AG09319 (cell line): ENCODE measurements around the gene MDH1.

ENCODE experiments used
- DNase-seq: peaks from one replicate; pipeline ENCODE4 v3.0.0-alpha.2; 2010; ENCODE audit warnings: low read depth; ENCODE audit errors: extremely low read depth
- TF ChIP-seq, protein P1 (sequence below): IDR thresholded peaks from 2 replicates; pipeline ENCODE4 v1.5.1; 2011; ENCODE audit warnings: low read depth, mild to moderate bottlenecking, inconsistent platforms, low read length, moderate library complexity

Gene MDH1

DNA sequence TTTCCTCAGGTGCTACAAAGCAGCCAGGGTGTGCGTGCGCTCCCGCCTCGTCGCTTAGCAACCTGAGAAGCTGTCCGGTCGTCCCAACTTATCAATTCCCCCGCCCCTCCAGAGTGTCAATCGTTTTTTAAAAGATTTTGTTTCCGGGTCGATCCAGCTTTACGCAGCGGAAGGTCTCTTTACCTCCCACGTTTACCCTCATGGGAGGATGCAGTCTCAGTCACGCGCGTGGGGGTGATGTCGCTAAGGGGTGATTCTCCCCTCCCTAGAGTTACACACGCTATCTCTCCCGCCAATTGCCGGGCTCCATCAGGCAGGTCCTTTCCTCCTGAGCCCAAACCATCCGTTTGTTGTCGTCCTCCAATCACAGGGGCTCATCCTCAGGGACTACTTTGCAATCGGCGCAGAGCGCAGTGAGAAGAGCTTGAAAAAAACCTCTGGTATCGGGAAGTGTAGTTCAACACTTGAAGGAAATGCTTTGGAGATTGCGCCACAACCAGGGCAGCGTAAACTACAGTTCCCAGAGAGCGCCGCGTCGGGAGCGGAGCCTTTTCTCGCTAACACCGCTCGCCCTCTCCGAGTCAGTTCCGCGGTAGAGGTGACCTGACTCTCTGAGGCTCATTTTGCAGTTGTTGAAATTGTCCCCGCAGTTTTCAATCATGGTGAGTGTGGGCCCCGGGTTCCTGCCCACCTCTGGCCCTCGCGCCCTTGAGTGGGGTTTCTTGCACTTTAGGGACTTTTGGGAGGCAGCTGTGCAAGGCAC, at the start of gene MDH1, which contains the start of gene WDPCP:
MDH1 (plus strand) TSS at position 579 of the 763 bp plus-strand sequence; CDS start at position 660, 81 bp downstream.
WDPCP (minus strand) TSS at position 93 of the 763 bp plus-strand sequence. CDS start 206 bp downstream, outside the sequence.
- DNase-seq = peak; percentile 99
- TF ChIP-seq, protein P1, sequence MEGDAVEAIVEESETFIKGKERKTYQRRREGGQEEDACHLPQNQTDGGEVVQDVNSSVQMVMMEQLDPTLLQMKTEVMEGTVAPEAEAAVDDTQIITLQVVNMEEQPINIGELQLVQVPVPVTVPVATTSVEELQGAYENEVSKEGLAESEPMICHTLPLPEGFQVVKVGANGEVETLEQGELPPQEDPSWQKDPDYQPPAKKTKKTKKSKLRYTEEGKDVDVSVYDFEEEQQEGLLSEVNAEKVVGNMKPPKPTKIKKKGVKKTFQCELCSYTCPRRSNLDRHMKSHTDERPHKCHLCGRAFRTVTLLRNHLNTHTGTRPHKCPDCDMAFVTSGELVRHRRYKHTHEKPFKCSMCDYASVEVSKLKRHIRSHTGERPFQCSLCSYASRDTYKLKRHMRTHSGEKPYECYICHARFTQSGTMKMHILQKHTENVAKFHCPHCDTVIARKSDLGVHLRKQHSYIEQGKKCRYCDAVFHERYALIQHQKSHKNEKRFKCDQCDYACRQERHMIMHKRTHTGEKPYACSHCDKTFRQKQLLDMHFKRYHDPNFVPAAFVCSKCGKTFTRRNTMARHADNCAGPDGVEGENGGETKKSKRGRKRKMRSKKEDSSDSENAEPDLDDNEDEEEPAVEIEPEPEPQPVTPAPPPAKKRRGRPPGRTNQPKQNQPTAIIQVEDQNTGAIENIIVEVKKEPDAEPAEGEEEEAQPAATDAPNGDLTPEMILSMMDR = no peak

DNA sequence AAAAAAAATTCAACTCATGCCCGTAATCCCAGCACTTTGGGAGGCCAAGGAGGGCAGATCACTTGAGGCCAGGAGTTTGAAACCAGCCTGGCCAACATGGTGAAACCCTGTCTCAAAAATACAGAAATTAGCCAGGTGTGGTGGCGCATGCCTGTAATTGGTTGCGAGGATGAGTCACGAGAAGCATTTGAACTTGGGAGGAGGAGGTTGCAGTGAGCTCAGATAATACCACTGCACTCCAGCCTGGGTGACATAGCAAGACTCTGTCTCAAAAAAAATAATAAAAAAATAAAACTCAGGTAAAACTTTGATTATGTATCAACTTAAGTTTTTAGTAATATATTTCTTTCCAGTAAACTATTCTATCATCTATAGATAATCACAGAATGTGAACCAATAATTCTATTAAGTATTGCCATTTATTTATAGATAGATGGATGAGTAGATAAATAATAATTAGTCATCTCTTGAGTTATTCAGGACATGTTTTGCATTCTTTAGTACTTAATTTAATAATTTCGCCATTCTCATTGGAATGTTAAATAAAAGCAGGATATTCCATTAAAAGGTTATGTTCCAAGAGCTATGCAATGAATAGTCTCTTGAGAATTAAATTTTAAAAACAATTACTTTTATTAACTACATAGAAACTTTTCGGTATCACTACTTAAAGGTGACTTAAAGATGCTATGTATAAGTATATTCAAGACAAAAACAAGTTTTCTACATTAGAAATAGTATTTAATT, 49.2 kb upstream of the MDH1 start:
- TF ChIP-seq, protein P1 = no peak

DNA sequence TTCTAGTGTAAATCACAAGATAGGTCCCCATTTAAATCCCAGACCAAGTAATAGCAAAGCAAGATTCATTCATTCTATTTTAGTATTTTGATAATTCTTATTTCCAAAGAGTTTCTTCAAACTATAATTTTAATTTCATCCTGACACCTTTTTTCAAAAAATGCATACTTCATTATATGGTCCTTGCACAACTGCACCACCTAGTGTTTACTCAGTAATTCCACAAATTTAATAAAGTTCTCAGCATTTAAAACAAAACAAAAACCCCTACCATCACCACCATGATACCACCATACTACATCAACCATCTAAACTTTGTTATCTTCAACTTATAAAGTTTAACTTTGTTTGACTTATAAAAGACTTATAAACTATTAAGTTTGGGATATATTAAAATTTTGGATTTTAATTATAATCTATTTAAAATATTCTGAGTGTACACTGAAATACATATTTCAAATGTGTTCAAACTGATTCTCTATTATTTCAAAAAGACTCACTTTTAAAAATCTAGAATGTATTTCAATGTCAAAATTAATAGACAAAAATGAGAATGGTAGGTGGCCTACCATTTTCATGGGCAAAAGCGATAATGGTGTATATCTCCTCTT, 44.6 kb upstream of the MDH1 start:
- TF ChIP-seq, protein P1 = peak; percentile 53
- no peak for DNase-seq

More for the DNA sequence above, 49.2 kb upstream of the MDH1 start:
- no peak for DNase-seq

DNA sequence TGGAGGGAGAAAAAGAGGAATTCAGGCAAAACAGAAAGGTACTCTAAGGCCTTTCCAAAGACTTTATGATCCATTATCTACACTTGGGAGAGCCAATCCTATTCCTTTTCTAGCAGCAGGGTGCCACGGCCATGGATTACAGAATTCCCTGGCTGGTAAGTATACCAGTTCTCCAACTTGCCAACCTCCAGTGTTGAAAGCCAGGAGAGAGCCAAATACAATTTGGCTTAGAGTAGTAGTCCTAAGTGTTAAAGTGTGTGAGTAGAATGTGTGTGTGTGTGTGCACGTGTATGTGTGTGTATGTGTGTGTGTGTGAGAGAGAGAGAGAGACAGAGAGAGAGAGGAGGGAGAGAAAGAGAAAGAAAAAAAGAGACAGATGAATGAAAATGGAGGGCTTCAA, 43.7 kb upstream of the MDH1 start:
- no peak for DNase-seq
- TF ChIP-seq, protein P1 = no peak

DNA sequence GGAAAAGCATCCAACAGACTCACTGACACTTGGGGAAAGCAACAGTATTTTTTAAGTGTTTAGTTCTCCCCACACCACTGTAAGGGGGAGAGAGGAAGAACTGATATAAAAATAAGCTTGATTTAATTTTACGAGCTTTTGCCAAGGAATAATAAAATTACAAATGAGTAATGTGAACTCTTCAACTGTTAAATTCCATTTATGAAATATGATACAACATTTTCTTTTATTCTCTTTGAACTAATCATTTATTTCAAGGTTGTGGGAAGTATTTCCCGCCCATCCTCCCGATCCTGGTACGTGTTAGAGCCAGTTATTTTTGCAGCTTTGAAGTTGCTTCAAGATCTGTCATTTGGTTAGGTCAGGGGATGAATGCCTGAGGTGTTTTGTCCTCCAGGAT, 35.7 kb upstream of the MDH1 start:
- DNase-seq = no peak

DNA sequence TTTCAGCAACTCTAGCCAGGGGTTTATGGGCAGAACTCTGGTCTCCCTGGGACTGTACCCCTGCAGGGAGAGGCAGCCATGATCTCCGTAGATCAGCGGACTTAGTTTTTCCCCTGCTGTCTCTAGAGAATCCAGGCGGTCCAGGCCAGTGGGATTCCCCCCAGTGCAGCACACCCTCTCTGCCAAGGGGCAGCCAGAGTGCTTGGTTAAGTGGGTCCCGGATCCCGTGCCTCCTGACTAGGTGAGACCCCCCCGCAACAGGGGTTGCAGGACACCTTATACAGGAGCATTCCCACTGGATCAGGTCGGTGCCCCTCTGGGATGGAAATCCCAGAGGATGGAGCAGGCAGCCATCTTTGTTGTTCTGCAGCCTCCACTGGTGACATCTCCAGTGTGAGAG, 33.5 kb upstream of the MDH1 start:
- TF ChIP-seq, protein P1 = no peak

More for the DNA sequence above, 35.7 kb upstream of the MDH1 start:
- TF ChIP-seq, protein P1 = no peak

More for the DNA sequence above, 33.5 kb upstream of the MDH1 start:
- DNase-seq = no peak
